NCI-H1105 treated with DMSO at 0.1 percent for 48 hours (cell line): ENCODE data around the gene UBE2M.
"Not testable (repeated sequence)": the region's sequence is repeated elsewhere in the genome, so short reads cannot be mapped to it uniquely, and the experiment has no call there.

Source experiments
- DNase-seq: peaks from one replicate; lab custom pipeline; 2025; lab: John Stamatoyannopoulos, UW

Gene UBE2M

DNA sequence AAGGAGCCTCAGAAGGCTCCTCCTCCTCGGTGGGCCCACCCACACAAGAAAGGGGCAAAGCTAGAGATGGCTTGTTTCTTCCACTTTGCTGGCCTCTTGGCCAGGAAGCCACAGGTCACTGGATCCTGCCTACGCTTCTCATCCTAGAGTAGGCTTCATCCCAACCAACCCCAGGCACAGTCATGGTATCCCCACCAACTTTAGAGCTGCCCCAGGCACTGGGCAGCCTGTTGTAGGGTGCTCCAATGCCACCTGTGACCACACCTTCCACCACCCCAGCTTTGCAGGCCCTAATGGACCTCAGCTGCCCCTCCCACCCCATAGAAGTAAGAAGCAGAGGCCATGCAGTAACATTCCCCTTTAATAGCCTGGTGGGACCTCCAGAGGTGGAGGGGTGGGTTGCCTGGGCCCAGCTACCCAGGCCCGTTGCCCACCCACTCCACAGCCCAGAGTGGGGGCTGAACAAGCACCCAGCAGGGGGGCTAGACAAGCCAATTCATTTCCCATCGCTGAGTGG is 3.0 kb downstream of the UBE2M start:
- DNase-seq: no peak

DNA sequence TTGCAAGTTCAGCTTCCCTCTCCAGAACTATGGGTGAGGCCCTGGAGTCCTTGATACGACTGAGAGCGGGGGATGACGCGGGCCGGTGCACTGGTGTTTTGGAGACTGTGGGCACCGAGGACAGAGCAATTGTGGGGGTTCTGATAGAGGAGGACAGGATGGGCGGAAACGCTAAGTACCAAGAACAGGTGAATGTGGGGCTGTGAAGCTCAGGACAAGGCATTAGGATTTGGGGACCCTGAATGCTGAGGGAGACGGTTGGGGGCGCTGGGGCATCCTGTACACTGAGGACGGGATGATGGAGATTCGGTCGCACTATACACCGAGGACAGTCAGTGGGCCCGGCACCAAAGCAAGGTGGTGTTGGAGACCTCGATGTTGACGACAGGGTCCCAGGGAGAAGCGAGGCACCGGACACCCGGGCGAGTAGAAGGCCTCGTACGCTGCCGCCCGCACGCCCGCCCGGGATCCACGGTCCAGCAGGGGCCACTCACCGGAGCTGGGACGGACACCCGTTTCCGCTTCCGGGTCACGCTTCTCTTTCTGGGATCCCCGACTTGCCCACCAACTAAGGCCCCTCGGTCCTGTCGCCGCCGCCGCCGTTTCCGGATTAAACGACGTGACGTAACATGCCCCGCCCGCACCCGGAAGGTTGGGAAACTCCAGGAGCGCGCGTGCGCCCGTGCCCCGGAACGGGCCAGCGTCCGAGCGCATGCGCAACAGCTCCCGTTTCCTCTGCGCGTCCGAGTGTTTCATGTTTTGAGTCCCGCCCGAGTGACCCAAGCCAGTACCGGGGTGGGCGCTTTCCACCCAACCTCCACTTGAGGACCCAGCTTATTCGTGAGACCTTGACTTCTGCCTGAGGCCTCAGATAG is 3.7 kb downstream of the UBE2M start, which contains the start of gene CHMP2A:
Gene CHMP2A (minus strand): TSS at position 612 of the 875 bp plus-strand sequence. CDS start 893 bp downstream, outside the sequence.
- no peak for DNase-seq

GRCh38 chr19:58553799-58554493 is 4.5 kb downstream of the UBE2M start:
- no peak for DNase-seq

- DNase-seq: no peak
Observed at GRCh38 chr19:58552655-58553054, 5.8 kb downstream of the UBE2M start.

DNA sequence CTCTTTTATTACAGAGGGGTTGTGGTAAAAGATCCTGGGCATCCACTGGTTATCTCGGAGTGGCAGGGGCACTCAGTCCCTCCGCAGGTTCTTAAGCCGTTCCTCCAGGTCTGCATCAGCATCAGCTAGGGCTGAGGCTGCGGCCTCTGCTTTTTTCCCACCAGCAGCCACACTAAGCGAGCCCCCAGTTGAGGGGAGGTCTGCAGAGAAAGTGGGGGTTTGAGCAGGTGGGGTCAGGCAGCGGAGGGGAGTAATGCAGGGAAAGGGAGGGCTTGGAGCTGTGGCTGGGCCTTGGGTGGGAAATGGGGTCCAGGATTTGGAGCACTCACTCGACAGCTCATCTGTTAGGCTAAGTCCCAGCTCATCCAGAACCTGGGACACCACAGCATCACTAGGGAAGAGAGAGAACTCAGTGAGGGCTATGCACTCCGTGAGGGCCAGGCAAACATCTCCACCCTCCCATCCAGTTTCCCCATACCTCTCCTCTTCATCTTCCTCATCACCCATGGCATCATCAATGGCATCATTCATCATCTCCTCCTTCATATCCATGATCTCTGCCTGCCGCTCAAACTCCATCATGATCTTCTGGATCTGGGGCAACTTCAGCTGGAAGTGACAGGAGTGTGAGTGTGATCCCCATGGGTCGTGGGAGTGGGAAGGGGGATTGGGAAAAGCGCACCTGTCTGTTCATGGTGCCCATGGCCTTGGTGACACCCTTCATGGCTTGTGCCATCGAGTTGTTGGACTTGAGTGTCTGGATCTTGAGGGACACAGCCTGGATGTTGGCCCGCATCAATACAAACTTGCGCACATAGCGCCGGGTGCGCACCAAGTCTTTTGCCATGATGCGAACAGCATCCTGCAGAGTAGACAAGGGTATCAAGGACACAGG is 6.6 kb downstream of the UBE2M start:
- DNase-seq: no peak

GRCh38 chr19:58551123-58551497 is 7.3 kb downstream of the UBE2M start:
- no peak for DNase-seq

- DNase-seq: no peak
Observed at GRCh38 chr19:58550362-58551122, 7.9 kb downstream of the UBE2M start.

GRCh38 chr19:58549664-58550361 is 8.6 kb downstream of the UBE2M start:
- DNase-seq: no peak

DNA sequence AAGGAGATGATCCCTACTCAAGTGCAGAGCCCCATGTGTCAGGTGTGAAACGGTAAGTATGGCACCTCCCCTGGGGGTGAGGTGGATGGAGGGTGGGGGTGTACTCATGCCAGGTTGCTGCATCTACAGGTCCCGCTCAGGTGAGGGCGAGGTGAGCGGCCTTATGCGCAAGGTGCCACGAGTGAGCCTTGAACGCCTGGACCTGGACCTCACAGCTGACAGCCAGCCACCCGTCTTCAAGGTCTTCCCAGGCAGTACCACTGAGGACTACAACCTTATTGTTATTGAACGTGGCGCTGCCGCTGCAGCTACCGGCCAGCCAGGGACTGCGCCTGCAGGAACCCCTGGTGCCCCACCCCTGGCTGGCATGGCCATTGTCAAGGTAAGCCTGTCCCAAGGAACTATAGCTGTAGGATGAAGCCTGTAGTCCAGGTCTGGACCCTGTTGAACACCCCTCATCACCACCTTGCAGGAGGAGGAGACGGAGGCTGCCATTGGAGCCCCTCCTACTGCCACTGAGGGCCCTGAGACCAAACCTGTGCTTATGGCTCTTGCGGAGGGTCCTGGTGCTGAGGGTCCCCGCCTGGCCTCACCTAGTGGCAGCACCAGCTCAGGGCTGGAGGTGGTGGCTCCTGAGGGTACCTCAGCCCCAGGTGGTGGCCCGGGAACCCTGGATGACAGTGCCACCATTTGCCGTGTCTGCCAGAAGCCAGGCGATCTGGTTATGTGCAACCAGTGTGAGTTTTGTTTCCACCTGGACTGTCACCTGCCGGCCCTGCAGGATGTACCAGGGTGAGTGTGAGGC is 9.3 kb downstream of the UBE2M start:
- DNase-seq: no peak

- DNase-seq: no peak
Observed at GRCh38 chr19:58547323-58548312, 10.8 kb downstream of the UBE2M start.

GRCh38 chr19:58546019-58546530 is 12.3 kb downstream of the UBE2M start:
- DNase-seq: no peak

DNA sequence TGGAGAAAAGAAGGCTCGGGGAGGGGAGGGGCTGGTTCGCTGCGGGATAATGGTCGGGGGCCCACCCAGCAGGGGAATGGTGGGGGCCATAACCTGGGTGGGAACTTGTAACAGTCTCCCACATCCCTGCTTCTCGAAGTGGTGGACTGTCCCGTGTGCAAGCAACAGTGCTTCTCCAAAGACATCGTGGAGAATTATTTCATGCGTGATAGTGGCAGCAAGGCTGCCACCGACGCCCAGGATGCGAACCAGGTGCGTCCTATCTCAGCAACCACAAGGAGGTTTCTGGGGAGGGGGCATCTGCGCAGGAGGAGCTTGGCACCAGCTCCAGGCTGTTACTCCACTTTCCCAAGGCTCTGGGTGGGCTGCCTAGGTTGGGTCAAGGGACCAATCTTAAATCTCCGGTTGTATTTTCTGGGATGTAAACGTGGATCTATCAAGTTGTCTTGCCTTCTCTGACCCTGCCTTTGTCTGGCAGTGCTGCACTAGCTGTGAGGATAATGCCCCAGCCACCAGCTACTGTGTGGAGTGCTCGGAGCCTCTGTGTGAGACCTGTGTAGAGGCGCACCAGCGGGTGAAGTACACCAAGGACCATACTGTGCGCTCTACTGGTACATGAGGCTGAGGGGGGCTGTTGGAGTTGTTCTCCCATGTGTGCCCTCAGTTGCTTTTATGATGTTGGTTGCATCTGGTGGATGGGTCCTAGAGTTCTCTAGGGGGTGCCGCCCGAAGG is 13.0 kb downstream of the UBE2M start:
- no peak for DNase-seq

- DNase-seq: no peak
Observed at GRCh38 chr19:58544591-58545285, 13.7 kb downstream of the UBE2M start.

DNA sequence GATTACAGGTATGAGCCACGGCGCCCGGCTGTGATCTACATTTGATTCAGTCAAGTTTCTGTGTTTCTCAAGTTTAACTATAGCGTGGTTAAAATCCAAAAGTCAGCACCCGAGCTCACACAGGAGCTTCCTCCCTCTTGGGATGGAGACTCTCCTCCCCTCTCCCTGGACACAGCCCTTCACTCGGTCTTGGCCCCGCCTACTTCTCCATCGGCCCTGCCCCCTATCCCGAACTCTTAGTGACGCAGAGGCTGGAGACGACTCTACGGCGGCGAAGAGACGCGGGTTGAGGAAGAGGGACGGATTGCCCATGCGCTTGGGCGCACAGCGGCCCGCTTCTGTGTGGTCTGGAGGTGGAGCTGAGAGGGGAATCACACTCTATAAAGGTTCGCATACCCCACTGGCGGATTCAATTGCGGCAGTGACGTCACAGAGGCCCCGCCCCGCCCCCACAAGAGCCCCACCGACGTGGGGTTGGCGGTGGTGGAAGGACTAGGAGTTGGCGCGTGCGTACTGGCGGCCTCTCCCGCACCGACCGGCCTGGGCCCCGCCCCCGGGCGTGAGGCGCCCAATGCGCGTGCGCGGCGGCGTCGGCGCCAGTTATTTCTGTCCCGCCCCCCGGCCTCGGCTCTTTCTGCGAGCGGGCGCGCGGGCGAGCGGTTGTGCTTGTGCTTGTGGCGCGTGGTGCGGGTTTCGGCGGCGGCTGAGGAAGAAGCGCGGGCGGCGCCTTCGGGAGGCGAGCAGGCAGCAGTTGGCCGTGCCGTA is 14.4 kb downstream of the UBE2M start, which contains the start of gene TRIM28:
Gene TRIM28 (plus strand): TSS at position 239 of the 765 bp plus-strand sequence. CDS start 694 bp downstream, outside the sequence.
- no peak for DNase-seq

DNA sequence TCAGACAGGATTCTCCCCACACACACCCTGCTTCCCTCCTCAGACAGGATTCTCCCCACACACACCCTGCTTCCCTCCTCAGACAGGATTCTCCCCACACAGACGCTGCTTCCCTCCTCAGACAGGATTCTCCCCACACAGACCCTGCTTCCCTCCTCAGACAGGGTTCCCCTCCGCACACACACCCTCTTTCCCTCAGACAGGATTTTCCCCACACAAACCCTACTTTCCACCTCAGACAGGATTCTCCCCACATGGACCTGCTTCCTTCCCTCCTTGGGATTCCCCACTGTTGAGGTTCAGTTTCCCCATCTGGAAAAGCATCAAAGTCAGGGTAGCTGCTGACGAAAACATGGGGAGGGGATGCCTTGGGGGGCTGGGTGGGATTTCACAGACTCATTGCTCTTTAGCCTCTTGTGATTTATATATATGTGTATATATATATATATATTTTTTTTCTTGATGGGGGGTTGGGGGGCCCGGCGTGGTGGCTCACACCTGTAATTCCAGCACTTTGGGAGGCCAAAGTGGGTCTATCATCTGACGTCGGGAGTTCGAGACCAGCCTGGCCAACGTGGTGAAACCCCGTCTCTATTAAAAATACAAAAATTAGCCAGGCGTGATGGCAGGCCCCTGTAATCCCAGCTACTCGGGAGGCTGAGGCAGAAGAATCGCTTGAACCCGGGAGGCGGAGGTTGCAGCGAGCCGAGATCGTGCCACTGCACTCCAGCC is 15.6 kb downstream of the UBE2M start:
- DNase-seq: not testable (repeated sequence)
